ENCODE data around the gene STAC2. TPM values are rescaled to one million over a fixed set of nuclear protein-coding genes. Genes with fewer than 3 reads are reported as not detected.

The STAC2 gene
- total RNA-seq = 0.98 TPM

- no peak for DNase-seq (ENCODE audit: extremely low spot score in 2 of 2)
- Histone ChIP-seq H3K27ac (peak within 1 kb of the TSS; percentile 47), H3K9me3 (no peaks in the 10 kb centered on the region), H3K4me1 (peaks cover 23% of the 10 kb centered on the region), H3K4me3 (peak within 1 kb of the TSS; percentile 43 to 51), H3K36me3 (no peaks in the 10 kb centered on the region), H3K27me3 (no peaks in the 10 kb centered on the region)
- TF ChIP-seq CTCF (IDR thresholded peaks at IDR 0.05) = no peak
- peak in 1 of 2 donors; percentile 7 for TF ChIP-seq POLR2AphosphoS5 (IDR thresholded peaks at IDR 0.05; ENCODE audit: insufficient read depth in 1 of 2, low read depth in 1 of 2)
- intact Hi-C loops (cut with DNase I) = no loop called here
Observed at GRCh38 chr17:39225308-39225958, at the start of gene STAC2. TSS of gene STAC2 (minus strand) at chr17:39225945. CDS start at chr17:39225502, 443 bp downstream.

GRCh38 chr17:39271546-39271945 lies 45.8 kb upstream of the STAC2 start:
- DNase-seq (ENCODE audit: extremely low spot score in 2 of 2) = no peak
- no peaks in the 10 kb centered on the region for H3K27me3 ChIP-seq
- no peak overlapping the region for H3K27ac ChIP-seq
- peaks cover 0 to 44% of the 10 kb centered on the region in 2 donors for H3K36me3 ChIP-seq
- no peak overlapping the region for H3K4me3 ChIP-seq
- H3K4me1 ChIP-seq = no peaks in the 10 kb centered on the region
- no peaks in the 10 kb centered on the region for H3K9me3 ChIP-seq
- no peak for TF ChIP-seq POLR2A (IDR thresholded peaks at IDR 0.05)
- intact Hi-C loops (cut with DNase I) = no loop called here

- no peak for DNase-seq (ENCODE audit: extremely low spot score in 2 of 2)
- Histone ChIP-seq H3K27me3 (no peaks in the 10 kb centered on the region), H3K4me1 (no peaks in the 10 kb centered on the region), H3K4me3 (no peak overlapping the region), H3K36me3 (peaks cover 0 to 45% of the 10 kb centered on the region in 2 donors), H3K9me3 (no peaks in the 10 kb centered on the region), H3K27ac (no peak overlapping the region)
- intact Hi-C loops (cut with DNase I) = no loop called here
- TF ChIP-seq CTCF (IDR thresholded peaks at IDR 0.05) = no peak
- no peak for TF ChIP-seq POLR2A (IDR thresholded peaks at IDR 0.05)
Observed at GRCh38 chr17:39270923-39271322, 45.2 kb upstream of the STAC2 start.

GRCh38 chr17:39264119-39264518 lies 38.4 kb upstream of the STAC2 start:
- Histone ChIP-seq H3K4me1 (no peaks in the 10 kb centered on the region), H3K9me3 (no peaks in the 10 kb centered on the region), H3K27me3 (no peaks in the 10 kb centered on the region), H3K4me3 (no peak overlapping the region), H3K27ac (no peak overlapping the region), H3K36me3 (peaks cover 0 to 69% of the 10 kb centered on the region in 2 donors)
- TF ChIP-seq POLR2AphosphoS5 (IDR thresholded peaks at IDR 0.05; ENCODE audit: insufficient read depth in 1 of 2, low read depth in 1 of 2) (no peak), POLR2A (IDR thresholded peaks at IDR 0.05) (no peak), CTCF (IDR thresholded peaks at IDR 0.05) (no peak)
- intact Hi-C loops (cut with DNase I) = no loop called here
- DNase-seq (ENCODE audit: extremely low spot score in 2 of 2) = no peak

GRCh38 chr17:39261286-39261685 lies 35.5 kb upstream of the STAC2 start:
- Histone ChIP-seq H3K9me3 (no peaks in the 10 kb centered on the region), H3K4me3 (no peak overlapping the region), H3K4me1 (no peaks in the 10 kb centered on the region), H3K36me3 (peaks cover 0 to 71% of the 10 kb centered on the region in 2 donors), H3K27ac (no peak overlapping the region), H3K27me3 (no peaks in the 10 kb centered on the region)
- intact Hi-C loops (cut with DNase I) = no loop called here
- TF ChIP-seq POLR2A (IDR thresholded peaks at IDR 0.05) (no peak), CTCF (IDR thresholded peaks at IDR 0.05) (no peak), POLR2AphosphoS5 (IDR thresholded peaks at IDR 0.05; ENCODE audit: insufficient read depth in 1 of 2, low read depth in 1 of 2) (no peak)
- DNase-seq (ENCODE audit: extremely low spot score in 2 of 2) = no peak

All from vagina (tissue), 2 donors.